Suprapubic skin (tissue), 4 donors: ENCODE data around the gene TNIK. TPM values are rescaled to one million over a fixed set of nuclear protein-coding genes. Genes with fewer than 3 reads are reported as not detected.
"Not testable (repeated sequence)": the region's sequence is repeated elsewhere in the genome, so short reads cannot be mapped to it uniquely, and the experiment has no call there.

Experiments used
- DNase-seq, 2 donors: peaks; one replicate each; pipeline ENCODE4 v3.0.0-alpha.2; 2019; ENCODE audit warnings: low spot score in 2 of 2
- H3K27ac ChIP-seq: fragments of 200-600 bp; sonication (generic); one replicate; pipeline ENCODE4 v1.5.1; 2019
- H3K27me3 ChIP-seq: fragments of 200-600 bp; sonication (generic); one replicate; pipeline ENCODE4 v1.5.1; 2019
- H3K36me3 ChIP-seq: fragments of 200-600 bp; sonication (generic); one replicate; pipeline ENCODE4 v1.5.1; 2019
- H3K4me1 ChIP-seq: fragments of 200-600 bp; sonication (generic); one replicate; pipeline ENCODE4 v1.5.1; 2019
- H3K4me3 ChIP-seq: fragments of 200-600 bp; sonication (generic); one replicate; pipeline ENCODE4 v1.5.1; 2019; ENCODE audit warnings: mild to moderate bottlenecking
- H3K9me3 ChIP-seq: fragments of 200-600 bp; sonication (generic); one replicate; pipeline ENCODE4 v1.5.1; 2019
- EP300 ChIP-seq: sonication (generic); formaldehyde crosslinking; IDR thresholded peaks from one replicate; pipeline ENCODE4 v1.6.1; 2017; ENCODE audit warnings: antibody characterized with exemption
- POLR2A ChIP-seq, 2 donors: fragments of 450-650 bp; IDR thresholded peaks; one replicate each; pipeline ENCODE4 v1.6.1; 2017; ENCODE audit warnings: antibody characterized with exemption in 2 of 2, mild to moderate bottlenecking in 2 of 2, moderate library complexity in 2 of 2
- POLR2AphosphoS5 ChIP-seq, 3 donors: sonication (generic); formaldehyde crosslinking; IDR thresholded peaks; one replicate each; pipeline ENCODE4 v1.6.1; 2017; ENCODE audit warnings: antibody characterized with exemption in 3 of 3
- WGBS: methylation state at CpG from one replicate; pipeline ENCODE4 v1.1.5; 2018; 5-methylcytosine and 5-hydroxymethylcytosine counted together
- total RNA-seq, 4 donors: library from RNA; depleted of rRNA; stranded (reverse); fragments of >200 nt; gene quantifications; one replicate each; pipeline ENCODE4 v1.1.0, GENCODE V29; 2016
- TF ChIP-seq, protein P1 (sequence below), 2 donors: fragments of 200-600 bp in 1 of 2; fragments of 450-650 bp in 1 of 2; sonication (generic) in 1 of 2; IDR thresholded peaks; one replicate each; pipeline ENCODE4 v1.5.1; 2016 to 2019; ENCODE audit warnings: antibody characterized with exemption in 2 of 2, mild to moderate bottlenecking in 1 of 2, moderate library complexity in 1 of 2

Gene TNIK
- total RNA-seq, 4 donors from 2014 or later = 2.0 to 4.3 (median 3.1) TPM

DNA sequence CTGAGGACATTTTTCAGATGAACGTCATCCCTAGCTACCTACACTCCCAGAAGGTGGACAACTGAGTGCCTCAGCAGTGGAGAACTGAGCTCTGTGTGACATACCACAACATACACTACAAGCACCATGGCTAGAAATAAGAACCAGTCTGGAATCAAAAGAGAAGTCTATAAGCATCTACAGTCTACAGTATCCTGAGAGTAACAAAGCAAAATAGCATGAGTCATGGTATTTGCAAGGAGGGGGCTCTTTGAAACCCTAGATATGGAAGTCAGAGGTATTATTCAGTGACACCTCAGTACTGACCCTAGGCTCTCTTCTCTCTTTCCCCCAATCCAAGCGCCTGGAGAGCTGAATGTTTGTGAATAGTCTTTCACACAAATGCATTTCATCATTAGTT is 87.5 kb downstream of the TNIK start:
- 95% methylated on average over 2 of the region's 2 CpGs for WGBS
- TF ChIP-seq EP300 (no peak), POLR2AphosphoS5 (IDR thresholded peaks at IDR 0.05) (no peak), POLR2A (IDR thresholded peaks at IDR 0.05) (no peak)
- TF ChIP-seq, protein P1, sequence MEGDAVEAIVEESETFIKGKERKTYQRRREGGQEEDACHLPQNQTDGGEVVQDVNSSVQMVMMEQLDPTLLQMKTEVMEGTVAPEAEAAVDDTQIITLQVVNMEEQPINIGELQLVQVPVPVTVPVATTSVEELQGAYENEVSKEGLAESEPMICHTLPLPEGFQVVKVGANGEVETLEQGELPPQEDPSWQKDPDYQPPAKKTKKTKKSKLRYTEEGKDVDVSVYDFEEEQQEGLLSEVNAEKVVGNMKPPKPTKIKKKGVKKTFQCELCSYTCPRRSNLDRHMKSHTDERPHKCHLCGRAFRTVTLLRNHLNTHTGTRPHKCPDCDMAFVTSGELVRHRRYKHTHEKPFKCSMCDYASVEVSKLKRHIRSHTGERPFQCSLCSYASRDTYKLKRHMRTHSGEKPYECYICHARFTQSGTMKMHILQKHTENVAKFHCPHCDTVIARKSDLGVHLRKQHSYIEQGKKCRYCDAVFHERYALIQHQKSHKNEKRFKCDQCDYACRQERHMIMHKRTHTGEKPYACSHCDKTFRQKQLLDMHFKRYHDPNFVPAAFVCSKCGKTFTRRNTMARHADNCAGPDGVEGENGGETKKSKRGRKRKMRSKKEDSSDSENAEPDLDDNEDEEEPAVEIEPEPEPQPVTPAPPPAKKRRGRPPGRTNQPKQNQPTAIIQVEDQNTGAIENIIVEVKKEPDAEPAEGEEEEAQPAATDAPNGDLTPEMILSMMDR (IDR thresholded peaks at IDR 0.05) = no peak
- Histone ChIP-seq H3K4me1 (peaks cover 2% of the 10 kb centered on the region), H3K27ac (no peak overlapping the region), H3K4me3 (no peak overlapping the region), H3K9me3 (no peaks in the 10 kb centered on the region), H3K27me3 (no peaks in the 10 kb centered on the region), H3K36me3 (no peaks in the 10 kb centered on the region)
- DNase-seq = no peak

DNA sequence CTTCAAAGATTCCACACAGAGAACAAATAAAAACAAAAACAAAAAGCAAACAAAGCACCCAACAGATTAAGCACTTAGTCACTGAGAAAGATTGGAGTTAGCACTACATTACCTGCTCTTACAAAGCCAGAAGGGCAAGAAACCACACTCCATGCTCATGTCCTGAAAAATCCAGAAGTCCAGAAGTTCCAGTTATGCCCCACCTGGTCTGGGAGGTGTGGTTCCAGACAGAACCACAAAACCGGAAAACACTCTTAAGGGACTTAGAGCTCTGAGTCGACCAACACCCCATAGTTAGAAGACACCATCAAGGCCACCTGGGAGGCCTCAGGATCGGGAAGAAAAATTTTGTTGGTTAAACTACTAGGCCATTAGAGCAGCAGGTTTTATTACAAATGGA is 88.9 kb downstream of the TNIK start:
- TF ChIP-seq EP300 (no peak), POLR2AphosphoS5 (IDR thresholded peaks at IDR 0.05) (no peak), POLR2A (IDR thresholded peaks at IDR 0.05) (no peak)
- TF ChIP-seq, protein P1 (IDR thresholded peaks at IDR 0.05) = no peak
- Histone ChIP-seq H3K4me3 (no peak overlapping the region), H3K36me3 (no peaks in the 10 kb centered on the region), H3K27ac (no peak overlapping the region), H3K4me1 (peaks cover 1% of the 10 kb centered on the region), H3K27me3 (no peaks in the 10 kb centered on the region), H3K9me3 (no peaks in the 10 kb centered on the region)
- DNase-seq = no peak
- WGBS = 80% methylated on average over 3 of the region's 3 CpGs

DNA sequence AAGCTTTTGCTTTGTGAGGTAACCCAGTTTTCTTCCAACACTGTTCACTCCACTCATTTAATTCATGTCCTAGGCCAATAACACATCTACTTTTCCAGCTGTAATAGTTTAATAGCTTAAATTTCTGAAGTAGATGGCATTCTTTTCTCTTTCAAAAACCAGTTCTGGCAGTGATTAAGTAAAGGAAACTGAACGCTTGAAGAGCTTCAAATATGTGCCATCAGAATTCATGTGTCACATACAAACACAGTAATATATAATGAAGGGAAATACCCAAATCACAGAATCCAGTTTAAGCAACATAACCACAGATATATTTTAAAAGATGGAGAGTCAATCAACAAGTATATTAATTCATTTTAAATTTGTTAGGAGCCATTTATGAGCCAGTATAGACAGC is 91.0 kb downstream of the TNIK start:
- Histone ChIP-seq H3K27ac (no peak overlapping the region), H3K27me3 (no peaks in the 10 kb centered on the region), H3K9me3 (no peaks in the 10 kb centered on the region), H3K4me3 (no peak overlapping the region), H3K4me1 (no peaks in the 10 kb centered on the region), H3K36me3 (no peaks in the 10 kb centered on the region)
- no peak for DNase-seq
- WGBS = 41% methylated on average over 1 of the region's 1 CpG
- TF ChIP-seq, protein P1 (IDR thresholded peaks at IDR 0.05) = no peak
- TF ChIP-seq POLR2A (IDR thresholded peaks at IDR 0.05) (no peak), POLR2AphosphoS5 (IDR thresholded peaks at IDR 0.05) (no peak)

DNA sequence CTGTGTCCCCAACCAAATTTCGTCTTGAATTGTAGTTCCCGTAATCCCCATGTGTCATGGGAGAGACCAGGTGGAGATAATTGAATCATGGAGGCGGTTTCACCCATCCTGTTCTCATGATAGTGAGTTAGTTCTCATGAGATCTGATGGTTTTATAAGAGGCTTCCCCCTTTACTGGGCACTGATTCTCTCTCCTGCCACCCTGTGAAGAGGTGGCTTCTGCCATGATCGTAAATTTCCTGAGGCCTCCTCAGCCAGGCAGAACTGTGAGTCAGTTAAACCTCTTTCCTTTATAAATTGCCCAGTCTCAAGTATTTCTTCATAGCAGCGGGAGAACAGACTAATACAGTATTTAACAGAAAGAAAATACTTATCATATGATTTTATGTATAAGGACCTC is 93.5 kb downstream of the TNIK start:
- H3K4me3 ChIP-seq, H3K4me1 ChIP-seq, H3K27ac ChIP-seq, DNase-seq, H3K36me3 ChIP-seq, H3K9me3 ChIP-seq, H3K27me3 ChIP-seq: not testable (repeated sequence)
- 90% methylated on average over 5 of the region's 5 CpGs for WGBS

DNA sequence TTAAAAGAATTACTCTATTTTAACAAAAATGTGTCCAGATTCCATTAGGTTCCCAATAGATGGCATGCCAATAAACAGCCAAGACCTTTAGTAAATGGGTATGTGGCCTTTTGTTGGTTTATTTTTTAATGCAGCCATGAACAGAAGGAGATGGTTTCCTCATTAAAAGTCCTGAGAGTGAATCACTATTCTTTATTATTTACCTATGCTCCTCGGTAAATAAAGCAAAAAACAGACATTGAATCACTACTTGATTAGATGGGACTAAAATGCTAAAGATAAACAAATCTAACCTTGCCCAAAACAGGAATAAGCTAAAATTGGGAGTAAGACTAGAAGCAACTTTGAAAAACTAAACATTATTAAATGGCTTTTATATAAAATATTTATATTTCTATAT is 94.2 kb downstream of the TNIK start:
- DNase-seq = no peak
- H3K36me3 ChIP-seq = no peaks in the 10 kb centered on the region
- H3K27ac ChIP-seq = no peak overlapping the region
- no peak overlapping the region for H3K4me3 ChIP-seq
- no peaks in the 10 kb centered on the region for H3K4me1 ChIP-seq
- WGBS = 98% methylated on average over 1 of the region's 1 CpG
- no peaks in the 10 kb centered on the region for H3K9me3 ChIP-seq
- TF ChIP-seq EP300 = no peak
- no peak for TF ChIP-seq POLR2A (IDR thresholded peaks at IDR 0.05)
- TF ChIP-seq, protein P1 (IDR thresholded peaks at IDR 0.05) = no peak
- no peak for TF ChIP-seq POLR2AphosphoS5 (IDR thresholded peaks at IDR 0.05)
- no peaks in the 10 kb centered on the region for H3K27me3 ChIP-seq

DNA sequence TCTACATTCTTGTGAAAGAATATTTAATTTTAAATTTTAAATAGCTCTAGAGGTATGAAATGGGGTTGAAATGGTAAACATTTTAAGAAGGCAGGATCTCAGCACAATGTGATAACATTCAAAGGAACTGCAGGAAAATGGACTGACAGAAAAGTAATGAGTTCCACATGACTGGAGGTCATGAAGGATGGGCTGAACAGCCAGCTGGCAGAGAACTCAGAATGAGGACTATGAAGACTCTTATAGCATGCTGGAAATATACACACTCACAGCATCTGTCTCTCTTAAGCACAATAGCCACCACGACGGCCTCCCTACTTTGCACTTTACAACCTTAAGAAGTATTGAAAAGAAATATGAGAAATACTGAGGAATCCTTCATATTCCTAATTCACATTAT is 94.7 kb downstream of the TNIK start:
- DNase-seq = no peak
- Histone ChIP-seq H3K9me3 (no peaks in the 10 kb centered on the region), H3K4me1 (no peaks in the 10 kb centered on the region), H3K27ac (no peak overlapping the region), H3K36me3 (no peaks in the 10 kb centered on the region), H3K27me3 (no peaks in the 10 kb centered on the region), H3K4me3 (no peak overlapping the region)
- WGBS = 49% methylated on average over 2 of the region's 2 CpGs
- no peak for TF ChIP-seq POLR2AphosphoS5 (IDR thresholded peaks at IDR 0.05)
- TF ChIP-seq, protein P1 (IDR thresholded peaks at IDR 0.05) = no peak
- TF ChIP-seq EP300 = no peak
- TF ChIP-seq POLR2A (IDR thresholded peaks at IDR 0.05) = no peak
